Mucosa of descending colon (tissue), 3 donors: ENCODE measurements around the gene DCUN1D4. TPM values are rescaled to one million over a fixed set of nuclear protein-coding genes. Genes with fewer than 3 reads are reported as not detected.

Source experiments
- ATAC-seq: fragments of 200-7000 bp; cut with Tn5 transposase; one replicate; pipeline ENCODE4 v1.9.1; 2020; ENCODE audit warnings: mild to moderate bottlenecking, moderate library complexity
- DNase-seq, 3 donors: peaks; one replicate each; pipeline ENCODE4 v3.0.0-alpha.2; 2020
- H3K36me3 ChIP-seq: fragments of 200-600 bp; one replicate; pipeline ENCODE4 v1.8.0; 2021; ENCODE audit warnings: low read depth, mild to moderate bottlenecking
- H3K4me1 ChIP-seq: fragments of 200-600 bp; one replicate; pipeline ENCODE4 v1.8.0; 2021; ENCODE audit warnings: low read depth, mild to moderate bottlenecking
- H3K4me3 ChIP-seq: fragments of 200-600 bp; one replicate; pipeline ENCODE4 v1.8.0; 2021; ENCODE audit warnings: mild to moderate bottlenecking
- H3K9me3 ChIP-seq: fragments of 200-600 bp; one replicate; pipeline ENCODE4 v1.8.0; 2021; ENCODE audit warnings: mild to moderate bottlenecking
- intact Hi-C, 2 donors: fragments of 100-400 bp; cut with DNase I in 1 of 2; cut with micrococcal nuclease in 1 of 2; formaldehyde crosslinking; loops; one replicate each; pipeline versions ENCODE4 v1.11.0 to v1.11.1; 2022; cut with DNase I, micrococcal nuclease
- total RNA-seq, 3 donors: library from RNA; stranded (reverse); fragmentation: NEBNext Ultra II Directional in 2 of 3; extraction: Animal tissue kit (Norgen Biotek cat#: 25700) in 2 of 3; gene quantifications; one replicate each; pipeline versions ENCODE4 v1.2.1 to v1.2.4, GENCODE V29; 2021 to 2023
- TF ChIP-seq, protein P1 (sequence below): fragments of 200-600 bp; IDR thresholded peaks from one replicate; pipeline ENCODE4 v1.8.0; 2022; ENCODE audit warnings: antibody characterized with exemption, mild to moderate bottlenecking
- donor health status: DM: no; HTN: no; CAD: no; lungs with moderate emphysema.
- donor health status: DM: no; HTN: no; CAD: no.
- donor health status: DM: no; HTN: yes; CAD: no.

The DCUN1D4 gene
- total RNA-seq, 3 donors from 2014 or later: 31.1 to 72.4 (median 39.0) TPM

GRCh38 chr4:51850294-51850693 is 7.3 kb downstream of the DCUN1D4 start:
- H3K4me1 ChIP-seq: peaks cover 20% of the 10 kb centered on the region
- ATAC-seq (no peak), DNase-seq (no peak)
- H3K4me3 ChIP-seq: no peak overlapping the region
- no peaks in the 10 kb centered on the region for H3K36me3 ChIP-seq
- intact Hi-C loops: no loop called here
- no peaks in the 10 kb centered on the region for H3K9me3 ChIP-seq
- TF ChIP-seq, protein P1, sequence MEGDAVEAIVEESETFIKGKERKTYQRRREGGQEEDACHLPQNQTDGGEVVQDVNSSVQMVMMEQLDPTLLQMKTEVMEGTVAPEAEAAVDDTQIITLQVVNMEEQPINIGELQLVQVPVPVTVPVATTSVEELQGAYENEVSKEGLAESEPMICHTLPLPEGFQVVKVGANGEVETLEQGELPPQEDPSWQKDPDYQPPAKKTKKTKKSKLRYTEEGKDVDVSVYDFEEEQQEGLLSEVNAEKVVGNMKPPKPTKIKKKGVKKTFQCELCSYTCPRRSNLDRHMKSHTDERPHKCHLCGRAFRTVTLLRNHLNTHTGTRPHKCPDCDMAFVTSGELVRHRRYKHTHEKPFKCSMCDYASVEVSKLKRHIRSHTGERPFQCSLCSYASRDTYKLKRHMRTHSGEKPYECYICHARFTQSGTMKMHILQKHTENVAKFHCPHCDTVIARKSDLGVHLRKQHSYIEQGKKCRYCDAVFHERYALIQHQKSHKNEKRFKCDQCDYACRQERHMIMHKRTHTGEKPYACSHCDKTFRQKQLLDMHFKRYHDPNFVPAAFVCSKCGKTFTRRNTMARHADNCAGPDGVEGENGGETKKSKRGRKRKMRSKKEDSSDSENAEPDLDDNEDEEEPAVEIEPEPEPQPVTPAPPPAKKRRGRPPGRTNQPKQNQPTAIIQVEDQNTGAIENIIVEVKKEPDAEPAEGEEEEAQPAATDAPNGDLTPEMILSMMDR: no peak

DNA sequence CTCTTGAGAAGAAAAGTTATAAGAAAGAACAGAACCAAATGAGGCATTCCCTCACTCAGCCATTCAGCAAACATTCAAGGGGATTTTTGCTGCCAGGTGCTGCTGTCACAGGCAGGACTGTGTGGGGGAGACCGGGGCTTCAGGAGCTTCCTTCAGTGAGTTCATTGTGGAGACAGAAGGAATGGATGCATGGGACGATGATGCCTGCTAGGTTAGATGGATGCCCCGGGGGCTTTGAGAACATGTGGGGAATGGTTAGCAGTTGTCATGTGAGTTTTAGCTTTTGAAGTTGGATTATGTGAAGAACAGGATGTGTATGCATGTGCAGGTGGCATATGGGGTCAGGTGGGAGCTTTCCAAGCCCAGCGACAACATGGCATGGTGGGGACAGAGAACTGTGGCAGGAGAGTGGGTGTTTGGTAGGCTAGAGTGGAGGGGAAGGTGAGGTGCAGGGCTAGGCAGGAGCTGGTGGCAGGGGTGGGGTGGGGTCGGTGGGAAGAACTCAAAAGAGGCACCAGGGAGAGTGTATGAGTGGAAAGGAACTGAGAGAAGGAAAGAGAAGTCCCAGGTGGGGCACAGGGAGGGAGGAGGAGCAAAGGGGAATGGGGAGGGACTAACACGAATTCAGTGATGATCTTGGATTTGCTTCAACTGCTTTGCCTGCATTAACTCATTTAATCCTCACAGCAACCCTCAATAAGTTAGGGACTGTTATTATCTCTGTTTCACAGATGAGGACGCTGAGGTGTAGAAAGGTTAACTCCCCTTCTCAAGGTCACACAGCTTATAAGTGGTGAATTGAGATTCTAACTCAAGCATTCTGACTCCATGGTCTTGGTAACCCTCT is 8.4 kb downstream of the DCUN1D4 start:
- Histone ChIP-seq H3K4me1 (peaks cover 15% of the 10 kb centered on the region), H3K9me3 (no peaks in the 10 kb centered on the region), H3K36me3 (no peaks in the 10 kb centered on the region), H3K4me3 (no peak overlapping the region)
- DNase-seq (no peak), ATAC-seq (no peak)
- intact Hi-C loops: no loop called here
- TF ChIP-seq, protein P1: no peak

DNA sequence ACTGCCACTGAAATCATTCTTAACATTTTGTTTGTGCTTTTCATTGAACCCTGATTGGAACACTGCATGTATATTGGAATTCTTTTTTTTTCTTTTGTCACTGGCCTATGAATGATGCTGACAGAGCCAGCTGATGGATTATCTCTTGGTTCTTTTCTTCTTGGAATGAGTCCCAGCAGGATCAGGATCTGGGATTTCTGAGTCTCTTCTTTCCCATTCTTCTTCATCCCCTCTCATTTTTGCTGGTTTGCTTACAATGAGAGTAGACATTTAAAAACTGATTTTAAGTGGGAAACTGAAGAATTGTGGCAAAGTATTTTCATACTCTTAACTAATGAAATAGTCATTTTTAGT is 9.0 kb downstream of the DCUN1D4 start:
- H3K4me1 ChIP-seq: peaks cover 15% of the 10 kb centered on the region
- intact Hi-C loops: no loop called here
- DNase-seq (no peak), ATAC-seq (no peak)
- no peak overlapping the region for H3K4me3 ChIP-seq
- H3K9me3 ChIP-seq: no peaks in the 10 kb centered on the region
- TF ChIP-seq, protein P1: no peak
- H3K36me3 ChIP-seq: no peaks in the 10 kb centered on the region

- intact Hi-C loops: no loop called here
- TF ChIP-seq, protein P1: no peak
- Histone ChIP-seq H3K9me3 (no peaks in the 10 kb centered on the region), H3K4me1 (peaks cover 17% of the 10 kb centered on the region), H3K4me3 (no peak overlapping the region), H3K36me3 (no peaks in the 10 kb centered on the region)
- peak; percentile 90 for ATAC-seq
- DNase-seq: peak in 1 of 3 donors; percentile 39
Observed at GRCh38 chr4:51853027-51853682, 10.2 kb downstream of the DCUN1D4 start.

- H3K9me3 ChIP-seq: no peaks in the 10 kb centered on the region
- intact Hi-C loops: no loop called here
- H3K36me3 ChIP-seq: no peaks in the 10 kb centered on the region
- peaks cover 32% of the 10 kb centered on the region for H3K4me1 ChIP-seq
- no peak for ATAC-seq
- no peak overlapping the region for H3K4me3 ChIP-seq
- TF ChIP-seq, protein P1: no peak
- no peak for DNase-seq
Observed at GRCh38 chr4:51855270-51855669, 12.3 kb downstream of the DCUN1D4 start.
